Rectal smooth muscle tissue (tissue), 1 donor: ENCODE results near the gene C2orf72.
"Not testable (repeated sequence)": the region's sequence is repeated elsewhere in the genome, so short reads cannot be mapped to it uniquely, and the experiment has no call there.

ENCODE experiments used
- H3K27ac ChIP-seq: one replicate; pipeline ENCODE4 v1.7.0; 2013; ENCODE audit warnings: low read depth, low read length, inconsistent platforms
- H3K27me3 ChIP-seq: one replicate; pipeline ENCODE4 v1.7.0; 2013; ENCODE audit warnings: low read length; ENCODE audit not compliant: control insufficient read depth, insufficient read depth
- H3K36me3 ChIP-seq: one replicate; pipeline ENCODE4 v1.7.0; 2013; ENCODE audit warnings: low read length; ENCODE audit not compliant: control insufficient read depth, insufficient read depth
- H3K4me1 ChIP-seq: one replicate; pipeline ENCODE4 v1.7.0; 2013; ENCODE audit warnings: low read length; ENCODE audit not compliant: control insufficient read depth, insufficient read depth
- H3K4me3 ChIP-seq: one replicate; pipeline ENCODE4 v1.7.0; 2013; ENCODE audit warnings: low read length
- H3K9ac ChIP-seq: one replicate; pipeline ENCODE4 v1.7.0; 2013; ENCODE audit warnings: low read length

C2orf72 gene

GRCh38 chr2:231002641-231003040 lies 34.7 kb upstream of the C2orf72 start:
- no peak overlapping the region for H3K4me3 ChIP-seq
- no peaks in the 10 kb centered on the region for H3K4me1 ChIP-seq
- H3K27ac ChIP-seq: no peak overlapping the region
- H3K9ac ChIP-seq: no peak overlapping the region
- H3K36me3 ChIP-seq: no peaks in the 10 kb centered on the region
- no peaks in the 10 kb centered on the region for H3K27me3 ChIP-seq

DNA sequence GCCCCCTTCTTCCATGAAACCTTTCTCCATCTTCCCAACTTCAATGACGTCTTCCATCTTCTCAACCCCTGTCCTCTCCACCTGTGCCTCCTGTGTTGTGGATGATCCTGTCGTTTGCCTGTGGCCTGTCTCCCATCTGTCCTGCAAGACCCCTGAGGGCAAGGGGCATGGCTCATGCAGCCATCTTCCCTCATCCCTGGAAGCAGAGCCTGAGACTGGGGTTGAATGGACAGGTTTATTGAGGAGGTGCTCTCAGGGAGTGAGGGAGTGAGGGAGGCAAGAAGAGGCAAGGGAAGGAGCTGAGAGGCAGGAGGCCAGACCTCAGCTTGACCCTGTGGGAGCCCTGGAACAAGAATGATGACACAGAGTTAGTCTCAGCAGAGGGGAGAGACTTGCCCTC lies 34.1 kb upstream of the C2orf72 start:
- Histone ChIP-seq H3K4me1 (no peaks in the 10 kb centered on the region), H3K4me3 (no peak overlapping the region), H3K9ac (no peak overlapping the region), H3K27ac (no peak overlapping the region), H3K36me3 (no peaks in the 10 kb centered on the region), H3K27me3 (no peaks in the 10 kb centered on the region)

DNA sequence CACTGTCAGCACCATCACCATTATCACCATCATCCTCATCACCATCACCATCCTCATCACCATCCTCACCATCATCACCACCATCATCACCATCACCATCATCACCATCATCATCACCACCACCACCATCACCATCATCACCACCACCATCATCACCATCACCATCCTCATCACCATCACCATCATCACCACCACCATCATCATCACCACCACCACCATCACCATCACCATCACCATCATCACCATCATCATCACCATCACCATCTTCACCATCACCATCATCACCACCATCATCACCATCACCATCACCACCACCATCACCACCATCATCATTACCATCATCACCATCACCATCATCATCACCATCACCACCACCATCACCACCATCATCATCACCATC lies 32.4 kb upstream of the C2orf72 start:
- not testable (repeated sequence) for H3K27ac ChIP-seq, H3K4me1 ChIP-seq, H3K36me3 ChIP-seq, H3K4me3 ChIP-seq, H3K27me3 ChIP-seq, H3K9ac ChIP-seq

- Histone ChIP-seq H3K4me3 (no peak overlapping the region), H3K4me1 (no peaks in the 10 kb centered on the region), H3K36me3 (no peaks in the 10 kb centered on the region), H3K27me3 (no peaks in the 10 kb centered on the region), H3K9ac (no peak overlapping the region), H3K27ac (no peak overlapping the region)
These were observed 29.8 kb upstream of the C2orf72 start for GRCh38 chr2:231007286-231008098.

GRCh38 chr2:231008131-231008530 lies 29.2 kb upstream of the C2orf72 start:
- no peaks in the 10 kb centered on the region for H3K4me1 ChIP-seq
- no peak overlapping the region for H3K4me3 ChIP-seq
- H3K27me3 ChIP-seq: no peaks in the 10 kb centered on the region
- H3K36me3 ChIP-seq: no peaks in the 10 kb centered on the region
- H3K9ac ChIP-seq: no peak overlapping the region
- H3K27ac ChIP-seq: no peak overlapping the region

- no peak overlapping the region for H3K9ac ChIP-seq
- no peaks in the 10 kb centered on the region for H3K36me3 ChIP-seq
- H3K4me1 ChIP-seq: no peaks in the 10 kb centered on the region
- no peak overlapping the region for H3K4me3 ChIP-seq
- no peak overlapping the region for H3K27ac ChIP-seq
- H3K27me3 ChIP-seq: no peaks in the 10 kb centered on the region
These were observed 27.9 kb upstream of the C2orf72 start for GRCh38 chr2:231009236-231009919.

DNA sequence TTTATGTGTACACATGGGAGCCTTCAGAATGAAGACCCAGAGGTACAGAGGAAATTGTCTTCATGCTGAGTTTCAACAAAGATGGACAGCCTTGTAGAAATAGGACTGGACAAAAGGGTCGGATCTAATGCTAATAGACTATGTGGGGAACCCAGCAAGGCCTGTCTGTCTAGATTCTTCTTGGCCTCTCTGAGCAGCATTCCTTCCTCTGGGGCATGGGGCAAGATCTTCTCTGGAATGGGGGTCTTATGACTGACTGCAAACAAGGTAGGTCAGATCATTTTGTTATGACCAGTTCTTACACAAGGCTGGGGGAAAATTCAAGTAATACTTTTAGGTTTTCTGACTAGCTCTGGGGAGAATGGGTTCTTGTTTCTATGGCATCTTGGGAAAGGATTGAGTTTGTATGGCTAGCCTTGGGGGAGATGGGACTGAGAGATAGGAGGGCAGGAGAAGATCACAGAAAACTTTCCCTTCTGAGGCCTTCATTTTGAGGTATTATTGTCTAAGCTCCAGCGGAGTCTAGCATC lies 27.1 kb upstream of the C2orf72 start:
- no peak overlapping the region for H3K4me3 ChIP-seq
- H3K27me3 ChIP-seq: no peaks in the 10 kb centered on the region
- no peak overlapping the region for H3K9ac ChIP-seq

GRCh38 chr2:231011526-231011925 lies 25.8 kb upstream of the C2orf72 start:
- no peak overlapping the region for H3K9ac ChIP-seq

More for the DNA sequence above, 27.1 kb upstream of the C2orf72 start:
- H3K4me1 ChIP-seq: no peaks in the 10 kb centered on the region
- no peak overlapping the region for H3K27ac ChIP-seq
- H3K36me3 ChIP-seq: no peaks in the 10 kb centered on the region

GRCh38 chr2:231012463-231012862 lies 24.9 kb upstream of the C2orf72 start:
- Histone ChIP-seq H3K4me3 (no peak overlapping the region), H3K4me1 (no peaks in the 10 kb centered on the region), H3K36me3 (no peaks in the 10 kb centered on the region), H3K9ac (no peak overlapping the region), H3K27ac (no peak overlapping the region), H3K27me3 (no peaks in the 10 kb centered on the region)

More at GRCh38 chr2:231011526-231011925, 25.8 kb upstream of the C2orf72 start:
- Histone ChIP-seq H3K4me1 (no peaks in the 10 kb centered on the region), H3K27ac (no peak overlapping the region), H3K27me3 (no peaks in the 10 kb centered on the region), H3K36me3 (no peaks in the 10 kb centered on the region), H3K4me3 (no peak overlapping the region)

GRCh38 chr2:231013820-231014219 lies 23.5 kb upstream of the C2orf72 start:
- no peak overlapping the region for H3K27ac ChIP-seq
- H3K27me3 ChIP-seq: no peaks in the 10 kb centered on the region
- H3K4me1 ChIP-seq: no peaks in the 10 kb centered on the region
- no peaks in the 10 kb centered on the region for H3K36me3 ChIP-seq
- H3K4me3 ChIP-seq: no peak overlapping the region
- no peak overlapping the region for H3K9ac ChIP-seq

DNA sequence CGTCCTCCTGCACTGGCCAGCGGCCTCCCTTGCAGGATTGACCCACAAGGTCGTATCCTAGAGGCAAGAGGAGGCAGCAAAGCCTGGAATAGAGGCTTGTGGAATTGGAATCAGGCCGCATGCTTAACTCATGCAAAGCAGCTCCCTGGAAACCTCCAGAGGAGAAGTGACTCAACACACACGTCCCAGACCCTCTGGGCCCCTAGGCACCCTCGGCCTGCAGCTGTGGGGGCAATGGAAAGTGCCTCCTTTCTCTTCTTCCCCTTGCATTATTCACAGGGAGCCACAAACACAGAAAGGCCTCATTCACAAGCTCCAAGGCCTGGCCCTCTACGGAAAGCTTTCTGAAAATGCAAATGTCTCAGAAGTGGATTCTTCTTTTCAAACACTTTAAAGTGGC lies 21.8 kb upstream of the C2orf72 start:
- no peaks in the 10 kb centered on the region for H3K4me1 ChIP-seq
- no peaks in the 10 kb centered on the region for H3K27me3 ChIP-seq
- no peak overlapping the region for H3K27ac ChIP-seq
- H3K9ac ChIP-seq: no peak overlapping the region
- H3K36me3 ChIP-seq: no peaks in the 10 kb centered on the region
- no peak overlapping the region for H3K4me3 ChIP-seq

- Histone ChIP-seq H3K4me3 (no peak overlapping the region), H3K27ac (no peak overlapping the region), H3K27me3 (no peaks in the 10 kb centered on the region), H3K36me3 (no peaks in the 10 kb centered on the region), H3K9ac (no peak overlapping the region), H3K4me1 (no peaks in the 10 kb centered on the region)
These were observed 21.4 kb upstream of the C2orf72 start for GRCh38 chr2:231015926-231016325.
